GM18505 (cell line): Measurements from ENCODE around the gene ZBTB43.

ENCODE experiments used
- ATAC-seq: cut with Tn5 transposase; IDR thresholded peaks from one replicate; pipeline ENCODE4 v1.9.1; 2021; ENCODE audit not compliant: unreplicated experiment
- POLR2A ChIP-seq: IDR thresholded peaks from 4 replicates; pipeline ENCODE4 v1.6.1; 2011; ENCODE audit warnings: borderline replicate concordance; ENCODE audit not compliant: insufficient read depth, insufficient read length; ENCODE audit errors: extremely low read depth

The ZBTB43 gene

DNA sequence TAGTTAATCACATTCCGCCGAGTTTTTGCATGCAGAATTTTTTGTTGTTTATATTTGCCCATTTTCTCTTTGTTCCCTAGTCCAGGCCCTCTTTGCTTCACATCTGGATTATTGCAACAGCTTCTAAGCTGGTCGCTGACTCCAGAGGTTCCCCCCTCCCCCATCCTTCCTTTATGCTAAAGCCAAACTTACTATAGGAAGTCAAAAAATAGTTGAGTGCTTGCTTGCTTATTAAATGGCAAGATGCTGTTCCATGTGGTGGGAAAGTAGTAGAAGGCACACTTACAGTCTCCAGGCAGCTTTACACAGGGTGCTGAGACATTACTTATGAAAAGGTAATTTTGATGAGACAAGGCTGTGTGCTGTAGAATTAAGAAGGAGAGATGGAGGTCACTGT, 56.9 kb downstream of the ZBTB43 start:
- ATAC-seq, result no peak
- no peak for TF ChIP-seq POLR2A

DNA sequence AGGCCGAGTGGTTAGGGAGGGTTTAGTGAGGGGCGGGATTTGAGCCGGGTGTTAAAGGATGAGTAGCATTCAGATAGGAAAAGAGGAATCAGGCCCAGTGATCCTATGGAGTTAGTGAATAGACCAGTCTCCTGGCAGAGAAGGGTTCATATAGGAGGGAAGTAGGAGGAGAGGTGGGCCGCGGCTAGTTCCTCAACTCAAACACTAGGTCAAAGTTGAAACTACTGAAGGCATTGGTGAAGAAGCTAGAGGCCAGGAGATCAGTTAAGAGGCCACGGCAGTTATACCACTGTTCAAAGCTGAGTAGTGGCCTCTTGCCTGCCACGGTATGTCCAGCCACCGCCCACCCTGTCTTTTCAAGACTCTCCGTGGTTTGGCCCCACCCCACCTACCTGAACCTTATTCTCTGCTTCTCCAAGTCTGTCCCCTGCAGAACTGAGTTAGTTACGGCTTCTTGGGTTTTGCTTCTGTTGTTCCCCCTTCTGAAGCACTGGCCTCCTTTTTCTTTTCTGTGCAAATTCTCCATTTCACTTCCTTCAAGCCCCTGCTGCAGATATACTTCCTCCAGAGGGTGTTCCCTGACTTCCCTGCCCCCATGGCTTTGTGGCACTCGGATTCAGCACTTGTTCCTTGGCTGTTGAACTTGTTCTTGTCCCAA, 57.4 kb downstream of the ZBTB43 start:
- ATAC-seq, result no peak
- TF ChIP-seq POLR2A, result no peak

DNA sequence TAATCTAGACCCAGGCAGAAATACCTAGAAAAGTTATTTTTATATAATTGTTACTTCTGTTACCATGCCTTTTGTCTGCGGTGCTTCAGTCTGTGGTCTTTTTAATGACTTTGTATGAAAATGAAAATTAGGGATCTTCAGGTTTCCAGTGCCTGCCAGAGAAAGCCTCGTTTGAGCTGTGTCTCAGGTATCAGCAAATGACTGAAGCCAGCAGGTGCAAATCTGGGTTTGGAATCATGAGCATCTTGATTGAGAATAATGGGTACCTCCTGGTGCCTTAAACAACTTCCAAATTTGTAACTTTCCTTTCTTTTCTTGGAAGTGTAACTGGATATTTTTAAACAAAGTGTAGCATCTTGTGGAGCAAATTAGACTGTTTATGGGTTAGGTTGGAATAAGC, 59.9 kb downstream of the ZBTB43 start:
- TF ChIP-seq POLR2A, result no peak
- ATAC-seq, result no peak

DNA sequence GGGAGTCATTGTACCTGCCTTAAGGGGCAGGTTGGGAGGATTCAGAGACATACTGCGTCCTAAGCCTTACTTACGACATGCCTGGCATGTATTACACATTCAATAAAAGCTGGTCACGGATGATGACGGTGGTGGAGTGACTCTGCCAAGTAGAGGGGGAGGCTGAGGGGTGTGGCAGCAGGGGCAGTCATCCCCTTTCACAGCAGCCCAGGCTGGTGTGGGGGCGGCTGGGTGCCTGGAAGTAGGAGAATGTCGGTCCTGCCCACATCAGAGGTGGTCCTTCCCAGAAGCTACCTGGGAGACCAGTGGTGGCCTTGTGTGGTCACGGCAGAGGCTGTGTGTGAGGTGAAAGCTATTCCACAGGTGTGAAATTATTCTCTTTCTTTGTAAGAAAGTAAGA, 64.5 kb downstream of the ZBTB43 start:
- ATAC-seq, result no peak
- TF ChIP-seq POLR2A, result no peak

DNA sequence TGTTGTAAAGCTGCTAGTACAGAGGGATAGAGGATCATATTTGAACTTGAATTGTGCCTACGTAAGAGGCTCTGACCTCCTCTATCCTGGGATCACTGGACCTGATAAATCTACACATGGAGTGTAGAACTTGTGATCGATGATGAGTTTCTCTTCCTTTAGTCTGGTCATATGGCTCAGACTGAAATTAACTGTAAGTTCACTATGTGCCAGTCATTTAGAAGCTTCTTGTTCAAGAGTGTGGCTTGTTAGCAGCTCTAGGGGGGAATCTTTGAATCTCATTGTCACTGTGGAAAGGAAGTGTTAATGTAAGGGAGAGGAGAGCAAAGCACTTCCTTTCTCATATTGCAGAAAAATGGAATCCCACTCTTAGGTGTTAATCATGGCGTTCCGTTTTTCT, 67.7 kb downstream of the ZBTB43 start:
- no peak for TF ChIP-seq POLR2A
- ATAC-seq, result no peak

DNA sequence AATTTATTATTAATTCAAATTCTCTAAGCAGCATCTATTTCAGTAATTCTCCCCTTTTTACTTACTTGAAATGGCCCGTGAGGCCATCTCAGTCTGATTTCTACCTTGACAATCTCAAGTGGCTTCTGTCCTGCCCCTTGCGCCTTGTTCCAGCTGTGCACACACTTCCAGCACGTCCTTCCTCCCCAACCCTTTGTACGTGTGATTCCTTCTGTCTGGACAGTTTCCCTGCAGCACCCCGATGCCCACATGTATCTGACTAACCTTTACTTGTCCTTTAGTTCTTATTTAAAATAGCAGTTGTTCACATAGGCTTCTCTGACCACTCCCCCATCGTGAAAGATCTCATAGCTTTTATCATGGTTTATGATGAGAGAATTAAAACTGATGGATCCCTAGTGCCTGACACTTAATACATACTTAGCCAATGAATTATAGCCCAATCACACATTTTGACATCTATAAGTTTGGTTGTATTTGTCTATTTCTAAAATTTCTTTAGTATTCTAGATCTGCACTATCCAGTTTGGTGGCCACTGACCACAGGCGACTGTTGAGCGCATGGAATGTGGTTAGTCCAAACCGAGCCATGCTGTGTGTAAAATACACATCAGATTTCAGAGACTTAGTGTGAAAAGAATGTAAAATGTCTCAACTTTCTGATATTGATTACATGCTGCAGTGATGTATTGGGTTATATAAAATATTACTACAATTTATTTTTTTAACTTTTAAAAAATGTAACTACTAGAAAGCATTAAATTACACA, 69.9 kb downstream of the ZBTB43 start:
- ATAC-seq, result no peak

DNA sequence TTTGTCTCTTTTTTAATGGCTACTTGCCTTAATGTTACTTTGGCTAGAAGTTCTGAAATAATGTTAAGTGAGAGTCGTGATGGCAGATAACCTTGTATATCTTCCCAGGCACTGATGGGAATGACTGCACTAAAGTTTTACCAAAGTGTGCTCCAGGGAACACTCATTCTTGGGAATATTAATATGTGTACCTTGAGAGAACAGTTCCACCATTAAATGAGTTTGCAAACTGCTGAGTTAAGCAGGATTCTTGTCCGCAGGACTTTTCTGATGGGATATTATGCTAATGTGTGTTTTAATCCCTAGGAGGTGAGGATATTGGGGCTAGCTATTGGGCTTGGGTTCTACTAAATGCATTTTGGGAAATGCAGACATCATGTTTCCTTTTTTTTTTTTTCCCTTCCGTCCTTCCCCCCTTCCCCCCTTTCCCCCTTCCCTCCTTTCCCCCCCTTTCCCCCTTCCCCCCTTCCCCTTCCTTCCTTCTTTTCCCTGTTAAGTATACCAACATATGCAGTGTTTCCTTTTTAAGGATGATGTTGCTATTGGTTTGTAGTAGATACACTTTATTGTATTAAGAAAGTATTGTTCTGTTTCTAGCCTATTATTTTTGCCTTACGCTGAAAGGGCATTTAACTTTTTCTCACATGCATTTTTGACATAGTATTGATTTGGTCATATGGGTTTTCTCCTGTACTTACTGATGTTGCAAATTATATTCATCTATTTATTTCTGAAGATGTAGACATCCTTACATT, 71.1 kb downstream of the ZBTB43 start:
- no peak for ATAC-seq
- TF ChIP-seq POLR2A, result no peak

More for the DNA sequence above, 69.9 kb downstream of the ZBTB43 start:
- TF ChIP-seq POLR2A, result no peak

DNA sequence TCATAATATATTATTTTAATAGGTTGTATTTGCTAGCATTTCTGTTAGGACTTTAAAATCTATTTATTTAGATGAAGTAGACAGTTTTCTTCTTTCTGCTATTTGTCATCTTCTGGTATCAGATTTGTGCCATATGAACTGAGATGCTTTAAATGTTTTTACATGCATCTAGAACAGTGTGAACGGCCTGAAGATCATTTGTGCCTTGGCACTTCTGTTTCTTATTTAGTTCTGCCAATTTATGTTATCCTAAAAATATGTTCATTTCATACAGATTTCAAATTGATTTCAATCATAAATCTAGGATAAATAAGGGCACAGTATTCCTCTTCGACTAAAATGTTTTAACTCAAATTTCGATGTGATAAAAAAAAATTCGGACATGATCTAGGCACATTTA, 71.7 kb downstream of the ZBTB43 start:
- no peak for TF ChIP-seq POLR2A
- no peak for ATAC-seq

DNA sequence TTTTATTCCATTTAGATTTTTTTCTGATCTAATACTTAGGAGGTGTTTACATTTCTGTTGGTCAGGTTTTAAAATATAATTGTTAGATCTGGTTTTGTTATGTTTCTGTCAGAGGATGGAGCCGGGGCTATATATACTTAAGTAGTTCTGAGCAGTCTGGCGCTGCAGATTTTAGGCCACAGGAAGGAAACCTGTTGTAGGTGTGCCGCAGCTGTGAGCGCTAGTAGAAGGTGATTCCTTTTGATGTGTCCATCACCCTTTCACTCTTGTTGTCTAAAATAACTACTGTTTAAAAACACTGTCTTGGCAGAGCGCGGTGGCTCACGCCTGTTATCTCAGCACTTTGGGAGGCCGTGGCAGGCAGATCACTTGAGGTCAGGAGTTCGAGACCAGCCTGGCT, 72.6 kb downstream of the ZBTB43 start:
- ATAC-seq, result no peak
- TF ChIP-seq POLR2A, result no peak

DNA sequence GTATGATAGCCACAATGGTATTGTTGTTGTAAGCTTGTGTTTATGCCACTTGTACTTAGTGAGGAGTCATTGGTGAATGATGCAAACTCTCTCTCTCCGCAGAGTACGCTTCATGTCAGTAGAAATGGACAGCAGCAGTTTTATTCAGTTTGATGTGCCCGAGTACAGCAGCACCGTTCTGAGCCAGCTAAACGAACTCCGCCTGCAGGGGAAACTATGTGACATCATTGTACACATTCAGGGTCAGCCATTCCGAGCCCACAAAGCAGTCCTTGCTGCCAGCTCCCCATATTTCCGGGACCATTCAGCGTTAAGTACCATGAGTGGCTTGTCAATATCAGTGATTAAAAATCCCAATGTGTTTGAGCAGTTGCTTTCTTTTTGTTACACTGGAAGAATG, 74.4 kb downstream of the ZBTB43 start:
- no peak for ATAC-seq

DNA sequence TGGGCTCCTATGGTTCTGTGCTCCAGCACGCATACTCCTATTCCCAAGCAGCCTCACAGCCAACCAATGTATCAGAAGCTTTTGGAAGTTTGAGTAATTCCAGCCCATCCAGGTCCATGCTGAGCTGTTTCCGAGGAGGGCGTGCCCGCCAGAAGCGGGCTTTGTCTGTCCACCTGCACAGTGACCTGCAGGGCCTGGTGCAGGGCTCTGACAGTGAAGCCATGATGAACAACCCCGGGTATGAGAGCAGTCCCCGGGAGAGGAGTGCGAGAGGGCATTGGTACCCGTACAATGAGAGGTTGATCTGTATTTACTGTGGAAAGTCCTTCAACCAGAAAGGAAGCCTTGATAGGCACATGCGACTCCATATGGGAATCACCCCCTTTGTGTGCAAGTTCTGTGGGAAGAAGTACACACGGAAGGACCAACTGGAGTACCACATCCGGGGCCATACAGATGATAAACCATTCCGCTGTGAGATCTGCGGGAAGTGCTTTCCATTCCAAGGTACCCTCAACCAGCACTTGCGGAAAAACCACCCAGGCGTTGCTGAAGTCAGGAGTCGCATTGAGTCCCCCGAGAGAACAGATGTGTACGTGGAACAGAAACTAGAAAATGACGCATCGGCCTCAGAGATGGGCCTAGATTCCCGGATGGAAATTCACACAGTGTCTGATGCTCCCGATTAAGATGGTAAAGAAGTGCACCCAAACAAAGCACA, 75.5 kb downstream of the ZBTB43 start:
- ATAC-seq, result no peak

More for the DNA sequence above, 74.4 kb downstream of the ZBTB43 start:
- TF ChIP-seq POLR2A, result no peak

DNA sequence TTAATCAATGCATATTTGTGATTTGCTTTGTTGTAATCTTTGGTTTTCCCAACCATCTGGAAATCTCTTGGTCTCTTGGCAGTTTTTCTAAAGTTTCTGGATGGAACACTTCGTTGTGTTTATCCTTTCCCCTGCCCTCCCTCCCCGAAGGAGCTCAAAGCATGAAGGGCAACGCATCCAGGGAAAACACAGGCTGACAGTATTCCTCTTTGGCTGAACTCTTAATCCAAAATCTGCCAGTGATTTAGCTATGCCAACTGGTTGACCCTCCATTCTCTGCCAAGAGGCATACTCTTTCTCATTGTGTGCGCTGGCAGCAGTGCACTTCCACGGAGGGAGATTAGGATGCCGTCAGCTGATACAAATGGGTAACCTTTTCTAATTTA, 76.1 kb downstream of the ZBTB43 start:
- TF ChIP-seq POLR2A, result no peak
- ATAC-seq, result no peak

More for the DNA sequence above, 75.5 kb downstream of the ZBTB43 start:
- no peak for TF ChIP-seq POLR2A

DNA sequence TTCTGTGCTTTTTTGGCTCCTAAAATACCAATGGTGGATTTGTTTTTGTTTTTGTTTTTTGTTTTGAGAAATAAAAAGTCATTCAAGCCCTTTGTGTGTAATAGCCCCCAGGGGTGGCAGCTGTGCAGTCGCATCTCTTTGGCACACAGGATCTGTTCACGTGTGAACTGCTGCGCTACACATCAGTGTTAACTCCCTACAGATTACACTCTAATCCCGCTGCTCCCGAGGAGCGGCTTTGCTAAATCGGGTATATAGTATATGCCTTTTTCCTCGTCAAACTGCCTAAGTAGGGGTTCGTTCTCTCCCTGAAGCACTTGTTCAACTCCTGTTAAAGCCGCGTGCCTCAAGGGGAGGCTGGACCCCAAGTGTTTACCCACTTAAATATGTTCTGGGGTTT, 77.9 kb downstream of the ZBTB43 start:
- no peak for TF ChIP-seq POLR2A
- ATAC-seq, result no peak
